ENCODE data around the gene ACTA2. TPM values are rescaled to one million over a fixed set of nuclear protein-coding genes. Genes with fewer than 3 reads are reported as not detected.

The ACTA2 gene
- total RNA-seq, 1 donor from 2014 or later, result 98.5 TPM

GRCh38 chr10:88908194-88908593, 44.4 kb downstream of the ACTA2 start:
- no peaks in the 10 kb centered on the region for H3K4me1 Mint-ChIP-seq (ENCODE audit: unreplicated experiment)
- no peaks in the 10 kb centered on the region for H3K9me3 Mint-ChIP-seq (ENCODE audit: unreplicated experiment)
- DNase-seq (ENCODE audit: low spot score), result no peak
- H3K27ac Mint-ChIP-seq (ENCODE audit: unreplicated experiment), result no peak overlapping the region
- no peak overlapping the region for H3K4me3 Mint-ChIP-seq (ENCODE audit: unreplicated experiment)
- no peaks in the 10 kb centered on the region for H3K36me3 Mint-ChIP-seq (ENCODE audit: low read depth, unreplicated experiment)
- no peaks in the 10 kb centered on the region for H3K27me3 Mint-ChIP-seq (ENCODE audit: unreplicated experiment)
- no peak for TF ChIP-seq CTCF (IDR thresholded peaks at IDR 0.05; ENCODE audit: unreplicated experiment)

GRCh38 chr10:88906921-88907320, 45.7 kb downstream of the ACTA2 start:
- Mint-ChIP-seq H3K9me3 (ENCODE audit: unreplicated experiment) (no peaks in the 10 kb centered on the region), H3K36me3 (ENCODE audit: low read depth, unreplicated experiment) (no peaks in the 10 kb centered on the region), H3K4me3 (ENCODE audit: unreplicated experiment) (no peak overlapping the region), H3K27ac (ENCODE audit: unreplicated experiment) (no peak overlapping the region), H3K4me1 (ENCODE audit: unreplicated experiment) (no peaks in the 10 kb centered on the region), H3K27me3 (ENCODE audit: unreplicated experiment) (no peaks in the 10 kb centered on the region)
- no peak for DNase-seq (ENCODE audit: low spot score)
- no peak for TF ChIP-seq CTCF (IDR thresholded peaks at IDR 0.05; ENCODE audit: unreplicated experiment)

GRCh38 chr10:88903715-88904114, 48.9 kb downstream of the ACTA2 start:
- no peak for DNase-seq (ENCODE audit: low spot score)
- Mint-ChIP-seq H3K4me3 (ENCODE audit: unreplicated experiment) (no peak overlapping the region), H3K27me3 (ENCODE audit: unreplicated experiment) (no peaks in the 10 kb centered on the region), H3K36me3 (ENCODE audit: low read depth, unreplicated experiment) (no peaks in the 10 kb centered on the region), H3K27ac (ENCODE audit: unreplicated experiment) (no peak overlapping the region), H3K4me1 (ENCODE audit: unreplicated experiment) (no peaks in the 10 kb centered on the region), H3K9me3 (ENCODE audit: unreplicated experiment) (no peaks in the 10 kb centered on the region)
- TF ChIP-seq CTCF (IDR thresholded peaks at IDR 0.05; ENCODE audit: unreplicated experiment), result no peak

GRCh38 chr10:88901984-88902789, 50.4 kb downstream of the ACTA2 start:
- no peak for DNase-seq (ENCODE audit: low spot score)
- Mint-ChIP-seq H3K36me3 (ENCODE audit: low read depth, unreplicated experiment) (no peaks in the 10 kb centered on the region), H3K9me3 (ENCODE audit: unreplicated experiment) (no peaks in the 10 kb centered on the region), H3K4me1 (ENCODE audit: unreplicated experiment) (no peaks in the 10 kb centered on the region), H3K27me3 (ENCODE audit: unreplicated experiment) (no peaks in the 10 kb centered on the region), H3K4me3 (ENCODE audit: unreplicated experiment) (no peak overlapping the region), H3K27ac (ENCODE audit: unreplicated experiment) (no peak overlapping the region)
- no peak for TF ChIP-seq CTCF (IDR thresholded peaks at IDR 0.05; ENCODE audit: unreplicated experiment)

- Mint-ChIP-seq H3K36me3 (ENCODE audit: low read depth, unreplicated experiment) (no peaks in the 10 kb centered on the region), H3K27ac (ENCODE audit: unreplicated experiment) (no peak overlapping the region), H3K9me3 (ENCODE audit: unreplicated experiment) (no peaks in the 10 kb centered on the region), H3K27me3 (ENCODE audit: unreplicated experiment) (no peaks in the 10 kb centered on the region), H3K4me3 (ENCODE audit: unreplicated experiment) (no peak overlapping the region), H3K4me1 (ENCODE audit: unreplicated experiment) (no peaks in the 10 kb centered on the region)
- no peak for TF ChIP-seq CTCF (IDR thresholded peaks at IDR 0.05; ENCODE audit: unreplicated experiment)
- no peak for DNase-seq (ENCODE audit: low spot score)
Observed at GRCh38 chr10:88901206-88901983, 51.2 kb downstream of the ACTA2 start.

Data from endothelial cell (in vitro differentiated cells).